Measurements from ENCODE around the gene VAMP2. TPM values are rescaled to one million over a fixed set of nuclear protein-coding genes. Genes with fewer than 3 reads are reported as not detected.

The VAMP2 gene
- total RNA-seq, 2 donors from 2014 or later: 32.1 to 32.2 TPM

GRCh38 chr17:8148560-8148959 is 14.2 kb downstream of the VAMP2 start:
- H3K27ac ChIP-seq (ENCODE audit: low read depth, low read length): no peak overlapping the region
- H3K9me3 Mint-ChIP-seq: no peaks in the 10 kb centered on the region

GRCh38 chr17:8147805-8148404 is 14.8 kb downstream of the VAMP2 start:
- H3K4me1 ChIP-seq (ENCODE audit: control insufficient read depth, insufficient read depth, low read length): no peaks in the 10 kb centered on the region
- H3K27me3 ChIP-seq (ENCODE audit: control insufficient read depth, insufficient read depth, low read length, poor library complexity, severe bottlenecking): no peaks in the 10 kb centered on the region
- Mint-ChIP-seq H3K36me3 (ENCODE audit: low read depth) (peaks cover 41% of the 10 kb centered on the region), H3K4me3 (no peak overlapping the region), H3K27me3 (ENCODE audit: insufficient read depth) (no peaks in the 10 kb centered on the region), H3K27ac (no peak overlapping the region), H3K9me3 (no peaks in the 10 kb centered on the region), H3K4me1 (peaks cover 4% of the 10 kb centered on the region)
- no peak overlapping the region for H3K27ac ChIP-seq (ENCODE audit: low read depth, low read length)
- no peak for DNase-seq
- H3K9ac ChIP-seq (ENCODE audit: extremely low read depth, low read length, poor library complexity, severe bottlenecking): no peak overlapping the region
- H3K9me3 ChIP-seq (ENCODE audit: control insufficient read depth, low read length): no peaks in the 10 kb centered on the region
- TF ChIP-seq CTCF (conservative IDR thresholded peaks at IDR 0.05): no peak
- WGBS, 2 experiments (ENCODE audit: insufficient coverage in 1 of 2, insufficient read length in 1 of 2): 91 to 92% methylated on average over 12 to 13 of the region's 13 CpGs
- peaks cover 53% of the 10 kb centered on the region for H3K36me3 ChIP-seq (ENCODE audit: control insufficient read depth, insufficient read depth, low read length)
- no peak overlapping the region for H3K4me3 ChIP-seq (ENCODE audit: low read length)

More at GRCh38 chr17:8148560-8148959, 14.2 kb downstream of the VAMP2 start:
- H3K36me3 ChIP-seq (ENCODE audit: control insufficient read depth, insufficient read depth, low read length): peaks cover 53% of the 10 kb centered on the region
- Mint-ChIP-seq H3K4me3 (no peak overlapping the region), H3K4me1 (peaks cover 10% of the 10 kb centered on the region), H3K36me3 (ENCODE audit: low read depth) (peaks cover 38% of the 10 kb centered on the region), H3K27ac (no peak overlapping the region), H3K27me3 (ENCODE audit: insufficient read depth) (no peaks in the 10 kb centered on the region)
- no peaks in the 10 kb centered on the region for H3K27me3 ChIP-seq (ENCODE audit: control insufficient read depth, insufficient read depth, low read length, poor library complexity, severe bottlenecking)
- no peak for DNase-seq
- 85 to 94% methylated on average over 8 of the region's 13 CpGs for WGBS, 2 experiments (ENCODE audit: insufficient coverage in 1 of 2, insufficient read length in 1 of 2)
- no peaks in the 10 kb centered on the region for H3K9me3 ChIP-seq (ENCODE audit: control insufficient read depth, low read length)
- H3K4me3 ChIP-seq (ENCODE audit: low read length): no peak overlapping the region
- no peak for TF ChIP-seq CTCF (conservative IDR thresholded peaks at IDR 0.05)
- no peaks in the 10 kb centered on the region for H3K4me1 ChIP-seq (ENCODE audit: control insufficient read depth, insufficient read depth, low read length)
- no peak overlapping the region for H3K9ac ChIP-seq (ENCODE audit: extremely low read depth, low read length, poor library complexity, severe bottlenecking)

GRCh38 chr17:8147141-8147804 is 15.5 kb downstream of the VAMP2 start:
- H3K27ac ChIP-seq (ENCODE audit: low read depth, low read length): no peak overlapping the region
- no peak for DNase-seq
- Mint-ChIP-seq H3K27me3 (ENCODE audit: insufficient read depth) (no peaks in the 10 kb centered on the region), H3K9me3 (no peaks in the 10 kb centered on the region), H3K36me3 (ENCODE audit: low read depth) (peaks cover 48% of the 10 kb centered on the region), H3K4me1 (peaks cover 4% of the 10 kb centered on the region), H3K27ac (peak overlapping the region; percentile 21), H3K4me3 (no peak overlapping the region)
- H3K36me3 ChIP-seq (ENCODE audit: control insufficient read depth, insufficient read depth, low read length): peaks cover 60% of the 10 kb centered on the region
- H3K9me3 ChIP-seq (ENCODE audit: control insufficient read depth, low read length): no peaks in the 10 kb centered on the region
- TF ChIP-seq CTCF (conservative IDR thresholded peaks at IDR 0.05): no peak
- H3K4me1 ChIP-seq (ENCODE audit: control insufficient read depth, insufficient read depth, low read length): no peaks in the 10 kb centered on the region
- WGBS, 2 experiments (ENCODE audit: insufficient coverage in 1 of 2, insufficient read length in 1 of 2): 93% methylated on average over 12 to 25 of the region's 26 CpGs
- H3K27me3 ChIP-seq (ENCODE audit: control insufficient read depth, insufficient read depth, low read length, poor library complexity, severe bottlenecking): no peaks in the 10 kb centered on the region
- H3K4me3 ChIP-seq (ENCODE audit: low read length): no peak overlapping the region
- H3K9ac ChIP-seq (ENCODE audit: extremely low read depth, low read length, poor library complexity, severe bottlenecking): no peak overlapping the region

Measured in endodermal cell (in vitro differentiated cells).